ENCODE measurements around the gene ZNF224. TPM values are rescaled to one million over a fixed set of nuclear protein-coding genes. Genes with fewer than 3 reads are reported as not detected.
"Not testable (repeated sequence)": the region's sequence is repeated elsewhere in the genome, so short reads cannot be mapped to it uniquely, and the experiment has no call there.

The ZNF224 gene
- total RNA-seq, 1 donor from 2014 or later: 27.8 TPM

DNA sequence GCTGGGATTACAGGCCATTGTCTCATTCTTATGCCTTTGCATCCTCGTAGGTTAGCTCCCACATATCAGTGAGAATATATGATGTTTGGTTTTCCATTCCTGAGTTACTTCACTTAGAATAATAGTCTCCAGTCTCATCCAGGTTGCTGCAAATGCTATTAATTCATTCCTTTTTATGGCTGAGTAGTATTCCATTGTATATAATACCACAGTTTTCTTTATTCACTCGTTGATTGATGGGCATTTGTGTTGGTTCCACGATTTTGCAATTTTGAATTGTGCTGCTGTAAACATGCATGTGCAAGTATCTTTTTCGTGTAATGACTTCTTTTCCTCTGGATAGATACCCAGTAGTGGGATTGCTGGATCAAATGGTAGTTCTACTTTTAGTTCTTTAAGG lies 27.0 kb downstream of the ZNF224 start:
- not testable (repeated sequence) for DNase-seq (ENCODE audit: low read depth in 2 of 2)

DNA sequence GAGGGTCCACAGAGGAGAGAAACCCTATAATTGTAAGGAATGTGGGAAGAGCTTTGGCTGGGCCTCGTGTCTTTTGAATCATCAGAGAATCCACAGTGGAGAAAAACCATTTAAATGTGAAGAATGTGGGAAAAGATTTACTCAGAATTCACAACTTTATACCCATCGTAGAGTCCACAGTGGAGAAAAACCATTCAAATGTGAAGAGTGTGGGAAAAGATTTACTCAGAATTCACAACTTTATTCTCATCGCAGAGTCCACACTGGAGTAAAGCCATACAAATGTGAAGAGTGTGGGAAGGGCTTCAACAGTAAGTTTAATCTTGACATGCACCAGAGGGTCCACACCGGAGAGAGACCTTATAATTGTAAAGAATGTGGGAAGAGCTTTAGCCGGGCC lies 37.8 kb downstream of the ZNF224 start:
- no peak for DNase-seq (ENCODE audit: low read depth in 2 of 2)

DNA sequence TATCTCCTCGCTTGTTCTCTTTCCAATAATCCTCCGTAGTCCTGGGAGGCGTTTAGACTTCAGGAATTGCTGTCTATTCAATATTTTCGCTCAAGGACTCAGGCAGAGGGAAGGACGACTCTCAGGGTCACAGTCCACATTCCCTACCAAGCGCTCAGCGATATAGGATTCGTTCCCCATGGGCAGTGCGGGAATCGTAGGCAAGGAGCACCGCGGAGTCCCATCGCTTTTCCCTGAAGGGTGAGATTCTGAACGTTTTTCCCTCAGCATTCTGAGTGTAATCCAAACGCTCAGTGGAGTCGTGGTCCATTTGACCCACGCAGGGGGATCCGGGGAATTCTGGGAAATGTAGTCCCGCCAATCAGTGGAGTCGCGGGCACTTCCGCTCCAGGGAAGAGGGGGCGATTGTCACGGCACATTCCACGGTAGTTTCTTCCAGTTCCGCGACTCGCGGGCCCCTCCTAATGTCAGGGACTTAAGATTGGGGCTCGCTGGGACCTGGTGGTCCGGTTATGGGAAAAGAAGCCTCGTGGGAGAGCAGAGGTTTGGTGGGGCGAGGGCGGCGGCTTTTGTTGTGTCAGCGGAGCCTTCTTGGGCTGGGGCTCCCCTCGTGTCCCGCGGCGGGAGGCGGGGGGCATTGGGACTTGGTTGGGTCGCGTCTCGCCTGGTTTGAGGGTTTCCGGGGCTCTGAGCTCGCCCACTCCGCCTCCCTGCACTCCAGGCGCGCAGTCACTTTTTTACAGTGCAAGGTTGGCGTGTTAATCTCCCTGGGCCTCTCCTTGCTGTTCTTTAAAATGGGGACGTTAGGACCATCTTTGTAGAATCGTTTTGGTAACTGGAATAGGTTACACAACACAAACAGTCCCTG lies 47.3 kb downstream of the ZNF224 start, which contains the start of gene ZNF234:
Gene ZNF234, plus strand, starts transcription at position 364 of the 868 bp plus-strand sequence. CDS start 3,079 bp downstream, outside the sequence.
- DNase-seq (ENCODE audit: low read depth in 2 of 2): peak; percentile 82 to 85

DNA sequence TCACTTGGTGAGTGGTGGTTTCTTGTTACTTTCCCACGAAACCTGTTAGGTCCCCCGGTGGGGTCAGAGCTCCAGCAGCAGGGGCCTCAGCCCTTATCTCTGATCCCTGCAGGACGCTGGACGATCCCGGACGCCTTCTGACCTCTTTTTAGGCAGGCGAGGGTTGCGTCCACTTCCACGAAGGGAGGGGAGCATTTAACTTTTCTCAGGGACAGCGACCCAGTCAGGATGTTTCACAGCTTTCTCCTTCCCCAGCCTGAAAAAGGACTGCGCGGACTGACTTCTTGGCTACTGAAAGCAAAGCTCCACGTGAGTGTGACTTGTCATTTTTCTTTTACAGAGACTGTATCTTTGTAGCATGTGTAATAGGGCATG lies 47.9 kb downstream of the ZNF224 start:
- DNase-seq (ENCODE audit: low read depth in 2 of 2): peak; percentile 36 to 51

DNA sequence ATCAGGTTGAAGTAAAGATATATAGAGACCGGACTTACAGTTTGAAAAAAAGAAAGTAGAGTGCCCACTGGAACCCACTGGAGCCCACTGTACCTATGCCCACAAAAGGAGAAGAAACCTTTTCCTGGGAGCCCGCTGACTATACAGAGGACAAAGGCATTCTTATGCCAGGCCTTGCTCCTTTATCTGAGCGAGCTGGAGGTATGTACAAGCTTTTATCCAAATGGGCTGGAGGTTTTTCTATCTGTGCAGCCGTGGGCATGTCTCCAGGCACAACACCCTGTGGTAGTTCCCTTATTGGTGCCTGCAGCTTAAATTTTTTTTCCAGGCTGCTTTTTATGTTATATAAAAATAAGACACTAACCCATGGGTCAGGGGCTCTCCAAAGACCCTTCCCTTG lies 55.6 kb downstream of the ZNF224 start:
- DNase-seq (ENCODE audit: low read depth in 2 of 2): no peak

DNA sequence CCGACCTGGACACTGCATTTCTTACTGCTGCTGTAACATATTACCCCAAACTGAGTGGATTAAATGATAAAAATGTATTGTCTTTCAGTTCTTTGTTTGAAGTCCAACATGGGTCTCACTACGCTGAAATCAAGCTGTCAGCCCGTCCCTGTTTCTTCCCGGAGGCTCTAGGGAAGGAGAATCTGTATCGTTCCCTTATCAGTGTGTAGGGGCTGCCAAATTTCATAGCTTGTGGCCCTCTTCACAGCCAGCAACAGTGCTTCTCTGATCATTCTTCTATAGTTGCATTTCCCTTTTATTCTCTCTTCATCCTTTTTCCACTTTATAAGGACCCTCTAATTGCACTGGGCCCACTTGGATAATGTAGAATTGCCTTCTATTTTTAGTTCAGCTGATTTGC lies 57.3 kb downstream of the ZNF224 start:
- no peak for DNase-seq (ENCODE audit: low read depth in 2 of 2)

DNA sequence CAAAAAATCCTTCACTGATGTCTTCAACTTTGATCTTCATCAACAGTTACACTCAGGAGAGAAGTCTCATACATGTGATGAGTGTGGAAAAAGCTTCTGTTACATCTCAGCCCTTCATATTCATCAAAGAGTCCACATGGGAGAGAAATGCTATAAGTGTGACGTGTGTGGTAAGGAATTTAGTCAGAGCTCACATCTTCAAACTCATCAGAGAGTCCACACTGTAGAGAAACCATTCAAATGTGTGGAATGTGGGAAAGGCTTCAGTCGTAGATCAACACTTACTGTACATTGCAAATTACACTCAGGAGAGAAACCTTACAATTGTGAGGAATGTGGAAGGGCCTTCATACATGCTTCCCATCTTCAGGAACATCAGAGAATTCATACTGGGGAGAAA lies 62.3 kb downstream of the ZNF224 start:
- DNase-seq (ENCODE audit: low read depth in 2 of 2): no peak

Other genes with a start within 250 kb of the ZNF224 start
- 0.44 and 0.60 TPM in 2 replicates for gene ZNF404, start 210.4 kb upstream of the ZNF224 start, total RNA-seq
- gene ZNF45, start 159.1 kb upstream of the ZNF224 start, total RNA-seq: 13.7 and 16.9 TPM in 2 replicates
- 3.3 and 4.0 TPM in 2 replicates for gene ZNF221, start 143.1 kb upstream of the ZNF224 start, total RNA-seq
- 5.4 and 7.3 TPM in 2 replicates for gene ZNF155, start 110.2 kb upstream of the ZNF224 start, total RNA-seq
- 2.0 and 2.6 TPM in 2 replicates for gene ZNF230, start 91.4 kb upstream of the ZNF224 start, total RNA-seq
- gene ZNF222, start 69.0 kb upstream of the ZNF224 start, total RNA-seq: 4.4 and 5.4 TPM in 2 replicates
- gene ZNF223, start 42.3 kb upstream of the ZNF224 start, total RNA-seq: 2.8 and 5.0 TPM in 2 replicates
- 1.5 and 2.8 TPM in 2 replicates for gene ZNF284, start 22.2 kb upstream of the ZNF224 start, total RNA-seq
- gene ZNF225, start 19.0 kb downstream of the ZNF224 start, total RNA-seq: 4.4 and 7.3 TPM in 2 replicates
- gene ZNF234, start 47.2 kb downstream of the ZNF224 start, total RNA-seq: 5.0 and 9.7 TPM in 2 replicates
- gene ZNF226, start 70.7 kb downstream of the ZNF224 start, total RNA-seq: 12.0 and 13.1 TPM in 2 replicates
- gene ZNF227, start 118.2 kb downstream of the ZNF224 start, total RNA-seq: 14.4 and 18.1 TPM in 2 replicates
- 1.3 and 1.8 TPM in 2 replicates for gene ZNF233, start 165.5 kb downstream of the ZNF224 start, total RNA-seq
- 3.5 and 7.5 TPM in 2 replicates for gene ZNF235, start 210.7 kb downstream of the ZNF224 start, total RNA-seq